ENCODE data around the gene SLC35F1.

DNA sequence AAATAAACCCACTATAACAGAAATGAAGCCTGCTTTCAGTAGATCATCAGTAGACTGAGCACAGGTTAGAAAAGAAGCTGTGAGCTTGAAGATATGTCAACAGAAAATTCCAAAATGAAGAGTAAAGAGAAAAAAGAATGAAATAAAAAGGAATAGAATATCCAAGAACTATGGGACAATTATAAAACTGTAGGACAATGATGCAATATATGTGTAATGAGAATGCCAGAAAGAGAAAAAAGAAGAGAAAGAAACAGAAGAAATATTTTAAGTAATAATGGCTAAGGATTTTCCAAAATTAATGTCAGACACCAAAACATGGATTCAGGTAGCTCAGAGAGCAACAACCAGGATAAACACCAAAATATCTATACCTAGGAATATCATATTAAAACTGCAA lies 449.6 kb downstream of the SLC35F1 start:
- TF ChIP-seq, protein P1, sequence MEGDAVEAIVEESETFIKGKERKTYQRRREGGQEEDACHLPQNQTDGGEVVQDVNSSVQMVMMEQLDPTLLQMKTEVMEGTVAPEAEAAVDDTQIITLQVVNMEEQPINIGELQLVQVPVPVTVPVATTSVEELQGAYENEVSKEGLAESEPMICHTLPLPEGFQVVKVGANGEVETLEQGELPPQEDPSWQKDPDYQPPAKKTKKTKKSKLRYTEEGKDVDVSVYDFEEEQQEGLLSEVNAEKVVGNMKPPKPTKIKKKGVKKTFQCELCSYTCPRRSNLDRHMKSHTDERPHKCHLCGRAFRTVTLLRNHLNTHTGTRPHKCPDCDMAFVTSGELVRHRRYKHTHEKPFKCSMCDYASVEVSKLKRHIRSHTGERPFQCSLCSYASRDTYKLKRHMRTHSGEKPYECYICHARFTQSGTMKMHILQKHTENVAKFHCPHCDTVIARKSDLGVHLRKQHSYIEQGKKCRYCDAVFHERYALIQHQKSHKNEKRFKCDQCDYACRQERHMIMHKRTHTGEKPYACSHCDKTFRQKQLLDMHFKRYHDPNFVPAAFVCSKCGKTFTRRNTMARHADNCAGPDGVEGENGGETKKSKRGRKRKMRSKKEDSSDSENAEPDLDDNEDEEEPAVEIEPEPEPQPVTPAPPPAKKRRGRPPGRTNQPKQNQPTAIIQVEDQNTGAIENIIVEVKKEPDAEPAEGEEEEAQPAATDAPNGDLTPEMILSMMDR (IDR thresholded peaks at IDR 0.05; ENCODE audit: borderline replicate concordance, extremely low read depth, low read length, poor library complexity, severe bottlenecking), result no peak
- no peak for TF ChIP-seq EZH2 (IDR thresholded peaks at IDR 0.05; ENCODE audit: borderline replicate concordance, low read depth, low read length, severe bottlenecking)
